Smooth muscle cell (in vitro differentiated cells): ENCODE measurements around the gene SMYD3. TPM values are rescaled to one million over a fixed set of nuclear protein-coding genes. Genes with fewer than 3 reads are reported as not detected.
A peak's percentile ranks its signal among the peaks of the same experiment; 100 is the strongest.
"Not testable (repeated sequence)": the region's sequence is repeated elsewhere in the genome, so short reads cannot be mapped to it uniquely, and the experiment has no call there.

ENCODE experiments used
- DNase-seq: peaks from one replicate; lab custom pipeline; 2025; ENCODE audit not compliant: unreplicated experiment; lab: John Stamatoyannopoulos, UW
- H2AFZ ChIP-seq: fragments of 200-600 bp; sonication (generic); 2 replicates; pipeline ENCODE4 v1.6.0; 2016; ENCODE audit warnings: antibody characterized with exemption, low read depth, mild to moderate bottlenecking
- H3F3A ChIP-seq: fragments of 200-600 bp; sonication (generic); 2 replicates; pipeline ENCODE4 v1.6.0; 2017; ENCODE audit warnings: antibody characterized with exemption, low read depth
- H3K27ac ChIP-seq: fragments of 200-600 bp; sonication (generic); 2 replicates; pipeline ENCODE4 v1.5.1; 2016; ENCODE audit warnings: low read depth, mild to moderate bottlenecking
- H3K27me3 ChIP-seq: fragments of 200-600 bp; sonication (generic); 2 replicates; pipeline ENCODE4 v1.6.1; 2016; ENCODE audit warnings: low read depth, mild to moderate bottlenecking
- H3K36me3 ChIP-seq: fragments of 200-600 bp; sonication (generic); 2 replicates; pipeline ENCODE4 v1.5.1; 2016; ENCODE audit warnings: low read depth
- H3K4me1 ChIP-seq: fragments of 200-600 bp; sonication (generic); 2 replicates; pipeline ENCODE4 v1.5.1; 2016; ENCODE audit warnings: low read depth
- H3K4me2 ChIP-seq: fragments of 200-600 bp; sonication (generic); 2 replicates; pipeline ENCODE4 v1.6.0; 2016; ENCODE audit warnings: mild to moderate bottlenecking
- H3K4me3 ChIP-seq: fragments of 200-600 bp; sonication (generic); 2 replicates; pipeline ENCODE4 v1.5.1; 2016; ENCODE audit warnings: mild to moderate bottlenecking
- H3K79me2 ChIP-seq: fragments of 200-600 bp; sonication (generic); 2 replicates; pipeline ENCODE4 v1.6.0; 2016; ENCODE audit warnings: low read depth, mild to moderate bottlenecking
- H3K9ac ChIP-seq: fragments of 200-600 bp; sonication (generic); 2 replicates; pipeline ENCODE4 v1.6.0; 2016; ENCODE audit warnings: low read depth
- H3K9me3 ChIP-seq: fragments of 200-600 bp; sonication (generic); replicated peaks from 2 replicates; pipeline ENCODE4 v1.5.1; 2016; ENCODE audit warnings: low read depth
- H4K20me1 ChIP-seq: fragments of 200-600 bp; sonication (generic); 2 replicates; pipeline ENCODE4 v1.6.0; 2016; ENCODE audit warnings: low read depth
- CTCF ChIP-seq: fragments of 200-600 bp; sonication (generic); IDR thresholded peaks from 2 replicates; pipeline ENCODE4 v1.5.1; 2017; ENCODE audit warnings: borderline replicate concordance, mild to moderate bottlenecking, antibody characterized with exemption; ENCODE audit not compliant: insufficient read depth, poor library complexity, severe bottlenecking
- WGBS: methylation state at CpG from one replicate; pipeline ENCODE4 v1.1.7; 2016; ENCODE audit warnings: low lambda C conversion rate; 5-methylcytosine and 5-hydroxymethylcytosine counted together
- polyA plus RNA-seq: library from polyadenylated mRNA; unstranded; fragments of >200 nt; fragmentation: Nextera tagmentation; extraction: Ambion mirVana; gene quantifications from 2 replicates; pipeline ENCODE4 v1.2.1, GENCODE V29; 2016
- total RNA-seq: library from RNA; depleted of rRNA; stranded (reverse); fragments of >200 nt; gene quantifications from 2 replicates; pipeline ENCODE4 v1.2.3, GENCODE V29; 2014

Gene SMYD3
- total and polyA plus RNA-seq, 2 experiments from 2014 or later = 162 to 301 TPM

- 41% methylated on average over 9 of the region's 9 CpGs for WGBS
- no peak for DNase-seq
Measured at GRCh38 chr1:245715291-245715701, 791.8 kb downstream of the SMYD3 start.

GRCh38 chr1:245714027-245714426 is 793.1 kb downstream of the SMYD3 start:
- peaks cover 15% of the 10 kb centered on the region for H3F3A ChIP-seq
- not testable (repeated sequence) for H3K9ac ChIP-seq, H4K20me1 ChIP-seq, H2AFZ ChIP-seq, H3K27me3 ChIP-seq, H3K9me3 ChIP-seq, H3K4me2 ChIP-seq, H3K4me3 ChIP-seq, H3K79me2 ChIP-seq, H3K4me1 ChIP-seq, DNase-seq, H3K27ac ChIP-seq, H3K36me3 ChIP-seq
- WGBS = 98% methylated on average over 3 of the region's 3 CpGs

More at GRCh38 chr1:245715291-245715701, 791.8 kb downstream of the SMYD3 start:
- Histone ChIP-seq H3K36me3 (no peaks in the 10 kb centered on the region), H3F3A (peaks cover 15% of the 10 kb centered on the region), H2AFZ (no peak overlapping the region), H4K20me1 (peaks cover 9% of the 10 kb centered on the region), H3K4me2 (peak overlapping the region; percentile 66), H3K9me3 (no peaks in the 10 kb centered on the region), H3K4me3 (no peak overlapping the region), H3K4me1 (no peaks in the 10 kb centered on the region), H3K9ac (peak overlapping the region; percentile 18), H3K27ac (peak overlapping the region; percentile 85), H3K79me2 (no peaks in the 10 kb centered on the region), H3K27me3 (no peaks in the 10 kb centered on the region)
- TF ChIP-seq CTCF = no peak

GRCh38 chr1:245710961-245711903 is 795.8 kb downstream of the SMYD3 start:
- Histone ChIP-seq H3K4me2 (no peak overlapping the region), H4K20me1 (peaks cover 9% of the 10 kb centered on the region), H2AFZ (no peak overlapping the region), H3F3A (peaks cover 12% of the 10 kb centered on the region), H3K27ac (no peak overlapping the region), H3K9ac (no peak overlapping the region), H3K36me3 (no peaks in the 10 kb centered on the region), H3K27me3 (no peaks in the 10 kb centered on the region), H3K9me3 (no peaks in the 10 kb centered on the region), H3K79me2 (no peaks in the 10 kb centered on the region), H3K4me3 (no peak overlapping the region), H3K4me1 (peaks cover 9% of the 10 kb centered on the region)
- TF ChIP-seq CTCF = no peak
- DNase-seq = no peak
- 86% methylated on average over 30 of the region's 30 CpGs for WGBS

GRCh38 chr1:245707941-245708340 is 799.1 kb downstream of the SMYD3 start:
- 95% methylated on average over 5 of the region's 5 CpGs for WGBS
- H3K79me2 ChIP-seq = no peaks in the 10 kb centered on the region
- peaks cover 6% of the 10 kb centered on the region for H3F3A ChIP-seq
- no peaks in the 10 kb centered on the region for H4K20me1 ChIP-seq
- H3K36me3 ChIP-seq = peaks cover 3% of the 10 kb centered on the region
- peaks cover 9% of the 10 kb centered on the region for H3K4me1 ChIP-seq
- no peaks in the 10 kb centered on the region for H3K27me3 ChIP-seq
- H3K27ac ChIP-seq = no peak overlapping the region
- H3K9me3 ChIP-seq = no peaks in the 10 kb centered on the region
- no peak overlapping the region for H3K9ac ChIP-seq
- H2AFZ ChIP-seq = no peak overlapping the region
- no peak for TF ChIP-seq CTCF
- H3K4me2 ChIP-seq = no peak overlapping the region
- H3K4me3 ChIP-seq = no peak overlapping the region
- DNase-seq = no peak
